Gastrocnemius medialis (tissue), 4 donors: ENCODE measurements around the gene SUPT5H. TPM values are rescaled to one million over a fixed set of nuclear protein-coding genes. Genes with fewer than 3 reads are reported as not detected.
"Not testable (repeated sequence)": the region's sequence is repeated elsewhere in the genome, so short reads cannot be mapped to it uniquely, and the experiment has no call there.

ENCODE experiments used
- ATAC-seq, 2 donors: fragments of 150-250 bp; one replicate each; pipeline ENCODE4 v1.9.1; 2016
- DNase-seq, 2 donors: peaks; one replicate each; pipeline ENCODE4 v3.0.0-alpha.2; 2019
- H3K27ac ChIP-seq, 4 donors: fragments of 200-600 bp; sonication (generic); 1 replicate in 1 of 4; 2 replicates in 3 of 4; pipeline ENCODE4 v1.5.1; 2016 to 2018; ENCODE audit warnings: mild to moderate bottlenecking in 2 of 4, moderate library complexity in 1 of 4
- H3K27me3 ChIP-seq, 3 donors: fragments of 200-600 bp; sonication (generic) in 2 of 3; 1 replicate in 1 of 3; 2 replicates in 2 of 3; pipeline versions ENCODE4 v1.5.1 to v1.6.0; 2016 to 2019; ENCODE audit warnings: mild to moderate bottlenecking in 1 of 3, moderate library complexity in 1 of 3
- H3K36me3 ChIP-seq, 2 donors: fragments of 200-600 bp; sonication (generic) in 1 of 2; one replicate each; pipeline ENCODE4 v1.5.1; 2017 to 2018
- H3K4me1 ChIP-seq, 2 donors: fragments of 200-600 bp; sonication (generic) in 1 of 2; one replicate each; pipeline ENCODE4 v1.5.1; 2016 to 2017; ENCODE audit warnings: mild to moderate bottlenecking in 2 of 2
- H3K4me3 ChIP-seq, 4 donors: fragments of 200-600 bp; sonication (generic) in 3 of 4; 1 replicate in 1 of 4; 2 replicates in 3 of 4; pipeline ENCODE4 v1.5.1; 2016 to 2019; ENCODE audit warnings: mild to moderate bottlenecking in 2 of 4
- H3K9me3 ChIP-seq, 3 donors: fragments of 200-600 bp; sonication (generic) in 2 of 3; 1 replicate in 1 of 3; 2 replicates in 2 of 3; pipeline ENCODE4 v1.5.1; 2016 to 2019
- POLR2A ChIP-seq, 2 donors: fragments of 450-650 bp; IDR thresholded peaks; one replicate each; pipeline ENCODE4 v1.6.1; 2017; ENCODE audit warnings: antibody characterized with exemption in 2 of 2, mild to moderate bottlenecking in 2 of 2, moderate library complexity in 2 of 2
- in situ Hi-C, 4 donors: fragments of 200-750 bp; cut with MboI; loops; one replicate each; pipeline versions ENCODE4 v1.15.0 to v1.8.0; 2017; ENCODE audit warnings: low sequenced_read_pairs in 4 of 4
- intact Hi-C: fragments of 100-400 bp; cut with DNase I; formaldehyde crosslinking; loops from one replicate; pipeline ENCODE4 v1.15.1; 2023; ENCODE audit warnings: low total_unique reads
- total RNA-seq, 4 donors: library from RNA; depleted of rRNA; stranded (reverse); fragments of >200 nt; gene quantifications; one replicate each; pipeline versions ENCODE4 v1.1.0 to v1.2.3, GENCODE V29; 2016
- TF ChIP-seq, protein P1 (sequence below), 5 experiments: fragments of 450-650 bp in 3 of 5; fragments of 200-600 bp in 2 of 5; sonication (generic) in 2 of 5; IDR thresholded peaks in 4 of 5; conservative IDR thresholded peaks in 1 of 5; 1 replicate in 4 of 5; 2 replicates in 1 of 5; pipeline ENCODE4 v1.5.1; 2016 to 2019; ENCODE audit warnings: antibody characterized with exemption in 5 of 5, mild to moderate bottlenecking in 3 of 5, moderate library complexity in 3 of 5

Gene SUPT5H
- total RNA-seq, 4 donors from 2014 or later, result 60.7 to 148 (median 108) TPM

DNA sequence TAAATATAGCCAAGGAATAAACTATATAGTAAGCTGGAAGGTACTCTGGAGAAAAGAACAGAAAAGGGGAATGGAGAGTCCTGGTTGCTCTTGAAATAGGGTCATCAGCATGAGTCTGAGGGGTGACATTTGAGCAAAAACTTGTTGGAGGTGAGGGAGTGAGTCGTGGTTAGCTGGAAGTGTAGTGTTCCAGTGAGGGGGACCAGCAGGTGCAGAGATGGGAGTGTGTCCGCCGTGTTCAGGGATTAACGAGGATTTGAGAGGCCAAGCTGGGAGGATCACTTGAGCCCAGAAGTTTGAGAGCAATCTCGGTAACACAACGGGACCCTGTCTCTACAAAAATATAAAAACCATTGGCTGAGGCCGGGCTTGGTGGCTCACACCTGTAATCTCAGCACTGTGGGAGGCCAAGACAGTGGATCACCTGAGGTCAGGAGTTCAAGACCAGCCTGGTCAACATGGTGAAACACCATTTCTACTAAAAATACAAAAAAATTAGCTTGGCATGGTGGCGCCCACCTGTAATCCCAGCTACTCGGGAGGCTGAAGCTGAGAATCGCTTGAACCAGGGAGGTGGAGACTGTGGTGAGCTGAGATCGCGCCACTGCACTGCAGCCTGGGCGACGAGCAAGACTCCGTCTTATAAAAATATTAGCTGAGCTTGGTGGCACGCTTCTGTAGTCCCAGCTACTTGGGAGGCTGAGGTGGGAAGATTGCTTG is 1.1 kb downstream of the SUPT5H start:
- Histone ChIP-seq H3K27ac (peak overlapping the region; percentile 89 to 98 (median 94)), H3K9me3 (no peaks in the 10 kb centered on the region), H3K27me3 (no peaks in the 10 kb centered on the region), H3K4me1 (peaks cover 14 to 27% of the 10 kb centered on the region in 2 donors), H3K4me3 (peak overlapping the region; percentile 74 to 99 (median 86)), H3K36me3 (peaks cover 0 to 4% of the 10 kb centered on the region in 2 donors)
- no peak for ATAC-seq
- intact Hi-C loops (loop anchor here (1.0 to 10.0 kb wide), 2 partner anchors 35 to 228 kb away; no protein-coding TSS in a partner anchor), in situ Hi-C loops (loop anchor here in 2 of 4 donors (25.0 kb wide), 2 partner anchors 91 to 391 kb away; partner anchors contain the start of genes DYRK1B (in 2 of the 2), FBL (in 2 of the 2), EID2 (in 1 of the 2) and EID2B (in 1 of the 2))
- no peak for DNase-seq
- TF ChIP-seq, protein P1, sequence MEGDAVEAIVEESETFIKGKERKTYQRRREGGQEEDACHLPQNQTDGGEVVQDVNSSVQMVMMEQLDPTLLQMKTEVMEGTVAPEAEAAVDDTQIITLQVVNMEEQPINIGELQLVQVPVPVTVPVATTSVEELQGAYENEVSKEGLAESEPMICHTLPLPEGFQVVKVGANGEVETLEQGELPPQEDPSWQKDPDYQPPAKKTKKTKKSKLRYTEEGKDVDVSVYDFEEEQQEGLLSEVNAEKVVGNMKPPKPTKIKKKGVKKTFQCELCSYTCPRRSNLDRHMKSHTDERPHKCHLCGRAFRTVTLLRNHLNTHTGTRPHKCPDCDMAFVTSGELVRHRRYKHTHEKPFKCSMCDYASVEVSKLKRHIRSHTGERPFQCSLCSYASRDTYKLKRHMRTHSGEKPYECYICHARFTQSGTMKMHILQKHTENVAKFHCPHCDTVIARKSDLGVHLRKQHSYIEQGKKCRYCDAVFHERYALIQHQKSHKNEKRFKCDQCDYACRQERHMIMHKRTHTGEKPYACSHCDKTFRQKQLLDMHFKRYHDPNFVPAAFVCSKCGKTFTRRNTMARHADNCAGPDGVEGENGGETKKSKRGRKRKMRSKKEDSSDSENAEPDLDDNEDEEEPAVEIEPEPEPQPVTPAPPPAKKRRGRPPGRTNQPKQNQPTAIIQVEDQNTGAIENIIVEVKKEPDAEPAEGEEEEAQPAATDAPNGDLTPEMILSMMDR (IDR thresholded peaks at IDR 0.05 in 4 of 5, conservative IDR thresholded peaks at IDR 0.05 in 1 of 5), result no peak
- TF ChIP-seq POLR2A (IDR thresholded peaks at IDR 0.05), result no peak

GRCh38 chr19:39448271-39448670 is 2.9 kb downstream of the SUPT5H start:
- no peaks in the 10 kb centered on the region for H3K27me3 ChIP-seq
- H3K4me3 ChIP-seq, result no peak overlapping the region
- no peak for DNase-seq
- H3K9me3 ChIP-seq, result no peaks in the 10 kb centered on the region
- in situ Hi-C loops (loop anchor here in 2 of 4 donors (25.0 kb wide), 2 partner anchors 89 to 389 kb away; partner anchors contain the start of genes DYRK1B (in 2 of the 2), FBL (in 2 of the 2), EID2 (in 1 of the 2) and EID2B (in 1 of the 2)), intact Hi-C loops (loop anchor here (10.0 kb wide), 1 partner anchor 227 kb away; no protein-coding TSS in a partner anchor)
- H3K36me3 ChIP-seq, result peaks cover 0 to 6% of the 10 kb centered on the region in 2 donors
- H3K27ac ChIP-seq, result no peak overlapping the region
- TF ChIP-seq, protein P1 (IDR thresholded peaks at IDR 0.05 in 4 of 5, conservative IDR thresholded peaks at IDR 0.05 in 1 of 5), result no peak
- TF ChIP-seq POLR2A (IDR thresholded peaks at IDR 0.05), result no peak
- no peak for ATAC-seq
- peaks cover 18 to 29% of the 10 kb centered on the region in 2 donors for H3K4me1 ChIP-seq

GRCh38 chr19:39449116-39449797 is 3.9 kb downstream of the SUPT5H start:
- H3K36me3 ChIP-seq, result peaks cover 0 to 15% of the 10 kb centered on the region in 2 donors
- DNase-seq (no peak), ATAC-seq (no peak)
- no peak overlapping the region for H3K4me3 ChIP-seq
- no peak overlapping the region for H3K27ac ChIP-seq
- no peaks in the 10 kb centered on the region for H3K9me3 ChIP-seq
- in situ Hi-C loops (loop anchor here in 2 of 4 donors (25.0 kb wide), 2 partner anchors 88 to 388 kb away; partner anchors contain the start of genes DYRK1B (in 2 of the 2), FBL (in 2 of the 2), EID2 (in 1 of the 2) and EID2B (in 1 of the 2)), intact Hi-C loops (loop anchor here (10.0 kb wide), 1 partner anchor 226 kb away; no protein-coding TSS in a partner anchor)
- no peak for TF ChIP-seq POLR2A (IDR thresholded peaks at IDR 0.05)
- TF ChIP-seq, protein P1 (IDR thresholded peaks at IDR 0.05 in 4 of 5, conservative IDR thresholded peaks at IDR 0.05 in 1 of 5), result no peak
- peaks cover 18 to 29% of the 10 kb centered on the region in 2 donors for H3K4me1 ChIP-seq
- no peaks in the 10 kb centered on the region for H3K27me3 ChIP-seq

DNA sequence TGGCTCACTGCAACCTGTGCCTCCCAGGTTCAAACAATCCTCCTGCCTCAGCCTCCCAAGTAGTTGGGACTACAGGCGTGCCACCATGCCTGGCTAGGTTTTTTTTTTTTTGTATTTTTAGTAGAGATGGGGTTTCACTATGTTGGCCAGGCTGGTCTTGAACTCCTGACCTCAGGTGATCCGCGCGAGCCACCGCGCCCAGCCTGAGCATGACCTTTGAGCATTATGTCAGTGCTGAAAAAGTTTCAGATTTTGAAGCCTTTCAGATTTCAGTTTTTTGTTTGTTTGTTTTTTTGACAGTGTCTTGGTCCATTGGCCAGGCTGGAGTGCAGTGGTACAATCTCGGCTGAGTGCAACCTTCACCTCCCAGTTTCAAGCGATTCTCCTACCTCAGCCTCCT is 5.9 kb downstream of the SUPT5H start:
- peaks cover 17 to 26% of the 10 kb centered on the region in 2 donors for H3K4me1 ChIP-seq
- H3K27me3 ChIP-seq, in situ Hi-C loops, H3K27ac ChIP-seq, intact Hi-C loops, H3K4me3 ChIP-seq, H3K9me3 ChIP-seq, ATAC-seq, DNase-seq: not testable (repeated sequence)
- H3K36me3 ChIP-seq, result peaks cover 0 to 15% of the 10 kb centered on the region in 2 donors
